ENCODE results near the gene WDR87.
"Not testable (repeated sequence)": the region's sequence is repeated elsewhere in the genome, so short reads cannot be mapped to it uniquely, and the experiment has no call there.

WDR87 gene

DNA sequence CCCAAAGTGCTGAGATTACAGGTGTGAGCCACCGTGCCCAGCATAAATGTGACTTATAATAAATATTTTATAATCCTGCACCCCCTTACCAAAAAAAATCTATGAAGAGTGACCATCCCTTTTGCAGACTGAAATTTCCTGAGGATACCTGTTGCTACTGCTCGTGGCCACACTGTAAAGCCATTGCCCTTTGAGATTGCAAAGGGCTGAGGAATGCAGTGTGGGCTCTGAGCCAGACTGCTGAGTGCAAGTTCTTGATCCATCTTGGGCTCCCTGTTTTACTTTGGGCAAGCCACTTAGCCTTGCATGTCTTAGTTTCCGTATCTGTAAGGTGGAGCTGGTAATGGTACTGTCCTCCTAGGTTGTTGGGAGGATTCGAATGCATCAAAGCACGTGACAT lies 24.0 kb upstream of the WDR87 start:
- no peak for DNase-seq

GRCh38 chr19:37929355-37929923 lies 23.0 kb upstream of the WDR87 start:
- DNase-seq = no peak

- DNase-seq = no peak
Measured at GRCh38 chr19:37928527-37929286, 22.3 kb upstream of the WDR87 start.

GRCh38 chr19:37926711-37927110 lies 20.3 kb upstream of the WDR87 start:
- DNase-seq = no peak

DNA sequence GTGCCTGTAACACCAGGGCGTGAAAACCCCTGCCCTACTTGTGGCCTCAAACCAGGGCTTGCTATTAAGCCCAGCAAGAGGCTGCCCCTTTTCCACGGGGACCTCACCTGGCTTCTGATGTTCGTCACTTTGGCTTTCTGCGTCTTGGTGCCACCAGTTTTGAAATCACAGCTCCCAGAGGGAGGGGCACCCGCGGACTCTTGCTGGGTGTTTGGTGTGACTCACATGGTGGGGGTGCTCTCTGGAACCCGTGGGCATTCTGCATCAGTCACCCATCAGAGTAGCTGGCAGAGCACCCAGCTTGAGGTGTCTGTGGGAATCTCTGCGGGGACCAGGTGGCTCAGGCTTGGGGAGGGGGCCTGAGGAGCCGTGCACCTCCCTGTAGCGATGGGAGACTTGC lies 19.9 kb upstream of the WDR87 start:
- DNase-seq = no peak

DNA sequence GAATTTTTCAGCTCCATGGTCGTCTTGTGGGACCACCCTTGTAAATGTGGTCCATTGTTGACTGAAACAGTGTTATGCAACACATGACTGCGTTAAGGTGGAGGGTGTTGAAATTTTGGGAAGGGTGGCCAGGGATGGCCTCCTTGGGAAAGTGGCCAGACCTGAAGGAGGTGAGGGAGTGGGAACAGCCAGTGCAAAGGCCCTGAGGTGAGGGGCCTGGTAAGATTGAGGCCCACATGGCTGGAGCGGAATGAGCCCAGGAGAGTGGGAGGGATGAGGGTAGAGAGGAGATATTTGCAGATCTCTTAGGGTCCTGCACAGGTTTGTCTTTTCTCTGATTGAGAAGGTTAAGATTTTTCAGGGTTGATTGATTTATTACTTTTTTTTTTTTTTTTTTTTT lies 18.8 kb upstream of the WDR87 start:
- DNase-seq = no peak

DNA sequence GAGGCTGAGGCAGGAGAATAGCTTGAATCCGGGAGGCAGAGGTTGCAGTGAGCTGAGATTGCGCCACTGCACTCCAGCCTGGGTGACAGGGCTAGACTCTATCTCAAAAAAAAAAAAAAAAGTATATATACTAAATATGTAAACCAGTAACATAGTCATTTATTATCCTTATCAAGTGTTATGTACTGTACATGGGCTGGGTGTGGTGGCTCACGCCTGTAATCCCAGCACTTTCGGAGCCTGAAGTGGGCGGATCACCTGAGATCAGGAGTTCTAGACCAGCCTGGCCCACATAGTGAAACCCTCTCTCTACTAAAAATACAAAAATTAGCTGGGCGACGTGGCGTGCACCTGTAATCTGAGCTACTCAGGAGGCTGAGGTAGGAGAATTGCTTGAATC lies 18.2 kb upstream of the WDR87 start:
- DNase-seq = not testable (repeated sequence)

DNA sequence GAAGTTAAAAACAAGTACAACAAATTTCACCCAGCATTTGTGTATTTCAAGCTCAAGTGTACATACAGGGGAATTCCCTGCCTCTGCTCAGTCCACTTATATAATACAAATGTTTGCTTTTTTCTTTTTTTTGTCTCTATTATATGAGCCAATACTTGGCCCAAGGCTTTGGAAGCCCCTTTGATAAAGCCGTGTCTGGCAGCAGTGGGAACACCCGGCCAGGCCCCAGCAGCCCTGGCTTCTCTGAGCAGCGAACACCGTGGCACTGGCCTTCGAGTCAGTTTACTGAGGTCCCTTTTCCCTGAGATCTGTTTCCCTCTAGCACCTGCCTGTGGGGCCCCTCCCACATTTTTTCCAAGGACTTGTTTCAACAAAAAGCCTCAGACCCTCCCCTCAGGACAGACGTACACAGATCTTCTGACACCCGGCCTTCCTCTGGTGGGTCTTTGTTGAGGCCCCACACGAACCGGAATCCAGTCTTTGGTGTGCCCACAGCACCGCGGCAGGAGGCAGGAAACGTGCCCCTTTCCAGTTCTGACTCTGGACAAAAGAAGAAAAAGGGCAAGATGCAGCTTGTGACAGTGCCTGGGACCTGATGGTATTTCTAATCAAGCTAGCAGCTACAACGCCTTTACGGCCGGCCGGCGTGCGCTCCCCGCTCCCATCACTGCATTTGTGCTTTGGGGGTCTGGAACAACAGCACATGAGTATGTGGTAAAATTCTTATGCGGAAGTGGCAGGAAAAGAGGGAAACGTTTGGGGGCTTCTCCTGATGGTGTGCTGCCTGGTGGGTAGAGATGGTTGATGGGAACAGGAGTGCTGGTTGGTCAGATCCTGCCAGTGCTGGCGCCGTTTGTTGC lies 14.4 kb upstream of the WDR87 start:
- DNase-seq = no peak

DNA sequence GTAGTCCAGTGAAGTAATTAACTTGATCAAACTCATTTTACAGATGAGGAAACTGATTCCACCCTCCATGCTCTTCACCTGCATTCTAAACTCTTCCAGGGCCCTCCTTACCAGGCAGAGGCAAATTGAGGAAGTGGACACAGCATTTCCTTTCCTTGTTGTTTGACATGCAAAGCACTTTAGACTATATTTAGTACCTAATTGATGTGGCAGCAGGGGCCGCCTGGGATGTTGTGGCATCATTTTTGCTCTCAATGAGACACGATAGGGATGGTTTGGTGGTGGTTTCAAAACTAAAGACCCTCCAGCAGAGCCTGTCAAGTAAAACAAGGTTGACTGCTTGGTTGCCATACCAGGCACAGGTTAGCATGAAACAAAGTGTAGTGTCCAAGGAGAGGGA lies 8.5 kb upstream of the WDR87 start:
- DNase-seq = no peak

- no peak for DNase-seq
Measured at GRCh38 chr19:37909661-37910199, 3.3 kb upstream of the WDR87 start.

DNA sequence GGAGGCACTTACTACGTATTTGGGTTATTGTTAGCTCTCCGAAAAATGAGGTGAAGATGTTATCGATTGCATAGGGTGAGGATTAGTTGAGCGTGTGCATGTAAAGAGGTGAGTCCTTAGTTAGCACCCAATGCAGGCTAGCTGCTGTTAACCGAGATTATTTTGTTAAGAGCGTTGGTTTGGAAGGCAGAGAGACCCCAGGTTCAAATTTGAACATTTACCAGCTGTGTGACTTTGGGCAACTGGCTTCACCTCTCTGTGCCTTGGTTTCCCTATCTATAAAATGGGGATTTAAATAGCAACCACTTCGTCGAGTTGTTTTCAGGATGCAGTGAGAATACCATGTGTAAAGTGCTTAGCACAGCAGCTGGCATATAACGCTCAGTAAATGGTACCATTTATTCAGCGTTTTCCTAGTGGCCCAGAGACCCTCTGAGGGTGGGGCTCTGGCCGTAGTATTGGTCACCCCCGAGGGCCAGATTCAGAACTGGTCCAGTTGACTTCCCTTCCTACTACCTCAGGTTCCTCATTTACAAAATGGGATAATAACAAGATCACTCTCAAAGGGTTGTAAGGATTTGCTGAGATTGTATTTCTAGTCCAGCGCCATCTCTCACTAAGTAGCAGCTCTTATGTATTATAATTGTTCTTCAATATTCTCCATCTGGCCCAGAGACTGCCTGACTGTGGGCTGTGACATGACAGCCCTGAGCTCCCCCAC lies 1.5 kb upstream of the WDR87 start:
- no peak for DNase-seq

DNA sequence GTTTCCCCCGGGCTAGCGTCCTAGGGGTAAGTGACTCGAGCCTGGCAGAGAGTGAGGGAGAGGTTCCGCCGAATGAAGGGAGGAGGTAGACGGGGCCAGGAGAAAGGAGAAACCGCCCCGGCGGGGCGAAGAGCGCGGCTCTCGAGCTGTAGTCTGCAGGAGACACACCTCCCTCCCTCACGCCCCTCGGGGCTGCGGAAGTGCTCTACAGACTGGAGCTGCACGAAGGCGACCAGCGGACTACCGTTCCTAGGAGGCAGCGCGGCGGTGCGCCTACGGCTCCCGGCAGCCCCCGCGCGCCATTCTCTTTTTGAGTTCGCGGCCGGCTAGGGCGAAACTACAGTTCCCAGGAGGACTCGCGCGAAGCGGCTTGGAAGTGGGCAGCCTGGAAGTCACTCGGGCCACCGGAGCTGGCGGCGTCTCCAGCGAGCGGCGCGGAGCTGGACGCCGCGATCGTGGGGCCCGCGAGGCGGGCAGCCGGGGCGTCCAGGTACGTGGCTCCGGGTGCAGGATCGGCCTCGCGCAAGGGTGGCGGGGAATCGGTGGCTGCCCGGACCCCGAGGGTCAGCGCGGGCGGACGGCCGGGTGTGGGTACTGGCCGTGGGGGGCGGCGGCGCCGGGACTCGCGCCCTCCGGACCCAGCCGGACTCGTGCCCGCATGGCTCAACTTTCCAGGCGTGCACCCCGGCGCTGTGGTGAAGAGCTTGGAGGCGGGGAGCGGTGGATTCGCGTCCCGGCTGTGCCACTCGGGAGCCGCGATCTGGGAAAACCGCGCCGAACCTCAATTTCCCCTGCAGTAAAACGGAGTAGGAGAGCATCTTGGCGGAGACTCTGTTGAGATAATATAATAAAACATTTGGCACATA lies 708 bp upstream of the WDR87 start, which contains the start of gene SIPA1L3:
Gene SIPA1L3 (plus strand): TSS at position 340 of the 866 bp plus-strand sequence. CDS start 174,358 bp downstream, outside the sequence.
- no peak for DNase-seq

GRCh38 chr19:37903096-37903495 lies 3.3 kb downstream of the WDR87 start:
- no peak for DNase-seq

- DNase-seq = peak; percentile 35
Measured at GRCh38 chr19:37902668-37903067, 3.7 kb downstream of the WDR87 start.

- no peak for DNase-seq
Measured at GRCh38 chr19:37899966-37900365, 6.4 kb downstream of the WDR87 start.

DNA sequence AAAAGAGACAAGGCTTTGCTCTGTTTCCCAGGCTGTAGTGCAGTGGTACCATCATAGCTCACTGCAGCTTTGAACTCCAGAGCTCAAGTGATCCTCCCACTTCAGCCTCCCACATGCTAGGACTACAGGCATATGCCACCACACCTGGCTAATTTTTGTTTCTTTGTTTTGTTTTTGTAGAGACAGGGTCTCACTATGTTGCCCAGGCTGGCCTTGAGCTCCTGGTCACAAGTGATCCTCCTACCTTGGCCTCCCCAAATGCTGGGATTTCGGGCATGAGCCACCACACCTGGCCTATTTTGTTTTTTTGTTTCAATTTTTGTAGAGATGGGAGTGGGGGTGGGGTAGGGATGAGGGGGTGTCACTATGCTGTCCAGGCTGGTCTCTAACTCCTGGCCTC lies 6.9 kb downstream of the WDR87 start:
- DNase-seq = no peak

DNA sequence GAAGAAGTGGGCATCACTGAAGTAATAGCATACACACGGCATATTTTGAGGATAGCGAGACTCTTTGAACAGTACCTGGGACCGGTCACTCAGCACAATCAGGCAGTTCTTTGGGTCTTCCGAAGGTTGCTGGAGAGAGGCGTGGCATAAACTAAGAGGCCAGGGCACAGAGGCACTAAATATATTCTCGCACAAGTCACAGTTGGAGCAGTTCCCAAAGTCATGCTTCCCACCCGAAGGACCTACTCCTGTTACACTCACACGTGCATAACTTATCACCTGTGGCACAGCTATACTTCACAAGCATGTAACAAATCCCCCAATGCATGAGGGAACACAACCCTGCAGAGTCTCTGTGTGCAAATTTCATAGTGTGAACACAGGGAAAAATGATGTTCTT lies 10.2 kb downstream of the WDR87 start:
- no peak for DNase-seq

- no peak for DNase-seq
Measured at GRCh38 chr19:37893845-37894575, 12.4 kb downstream of the WDR87 start.

GRCh38 chr19:37886571-37886970 lies 19.8 kb downstream of the WDR87 start:
- DNase-seq = no peak

- DNase-seq = no peak
Measured at GRCh38 chr19:37885392-37885791, 21.0 kb downstream of the WDR87 start.

GRCh38 chr19:37877147-37877546 lies 29.2 kb downstream of the WDR87 start:
- no peak for DNase-seq

Measured in right kidney (tissue), 1 donor.